ENCODE results near the gene CELA3B.
"Not testable (repeated sequence)": the region's sequence is repeated elsewhere in the genome, so short reads cannot be mapped to it uniquely, and the experiment has no call there.

- TF ChIP-seq, protein P1, sequence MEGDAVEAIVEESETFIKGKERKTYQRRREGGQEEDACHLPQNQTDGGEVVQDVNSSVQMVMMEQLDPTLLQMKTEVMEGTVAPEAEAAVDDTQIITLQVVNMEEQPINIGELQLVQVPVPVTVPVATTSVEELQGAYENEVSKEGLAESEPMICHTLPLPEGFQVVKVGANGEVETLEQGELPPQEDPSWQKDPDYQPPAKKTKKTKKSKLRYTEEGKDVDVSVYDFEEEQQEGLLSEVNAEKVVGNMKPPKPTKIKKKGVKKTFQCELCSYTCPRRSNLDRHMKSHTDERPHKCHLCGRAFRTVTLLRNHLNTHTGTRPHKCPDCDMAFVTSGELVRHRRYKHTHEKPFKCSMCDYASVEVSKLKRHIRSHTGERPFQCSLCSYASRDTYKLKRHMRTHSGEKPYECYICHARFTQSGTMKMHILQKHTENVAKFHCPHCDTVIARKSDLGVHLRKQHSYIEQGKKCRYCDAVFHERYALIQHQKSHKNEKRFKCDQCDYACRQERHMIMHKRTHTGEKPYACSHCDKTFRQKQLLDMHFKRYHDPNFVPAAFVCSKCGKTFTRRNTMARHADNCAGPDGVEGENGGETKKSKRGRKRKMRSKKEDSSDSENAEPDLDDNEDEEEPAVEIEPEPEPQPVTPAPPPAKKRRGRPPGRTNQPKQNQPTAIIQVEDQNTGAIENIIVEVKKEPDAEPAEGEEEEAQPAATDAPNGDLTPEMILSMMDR (IDR thresholded peaks at IDR 0.05 in 8 of 11, conservative IDR thresholded peaks at IDR 0.05 in 3 of 11): not testable (repeated sequence)
- not testable (repeated sequence) for TF ChIP-seq POLR2A, POLR2AphosphoS5 (IDR thresholded peaks at IDR 0.05)
Measured at GRCh38 chr1:22014575-22015206, 37.9 kb downstream of the CELA3B start.
